Measurements from ENCODE around the gene HPDL. TPM values are rescaled to one million over a fixed set of nuclear protein-coding genes. Genes with fewer than 3 reads are reported as not detected.

Gene HPDL
- total RNA-seq, 1 donor from 2014 or later: 8.0 TPM

- peaks cover 20% of the 10 kb centered on the region for H3K4me1 Mint-ChIP-seq (ENCODE audit: unreplicated experiment)
- H3K27me3 Mint-ChIP-seq: no peaks in the 10 kb centered on the region
- no peak for DNase-seq (ENCODE audit: extremely low spot score, unreplicated experiment)
- no peak for TF ChIP-seq CTCF (conservative IDR thresholded peaks at IDR 0.05)
- H3K36me3 Mint-ChIP-seq: peaks cover 23% of the 10 kb centered on the region
- H3K4me3 Mint-ChIP-seq: peak overlapping the region; percentile 99
- H3K9me3 Mint-ChIP-seq: no peaks in the 10 kb centered on the region
- peak overlapping the region; percentile 96 for H3K27ac Mint-ChIP-seq
These were observed 14.2 kb downstream of the HPDL start for GRCh38 chr1:45340816-45341466.

GRCh38 chr1:45344499-45344898, 17.8 kb downstream of the HPDL start:
- TF ChIP-seq CTCF (conservative IDR thresholded peaks at IDR 0.05): no peak
- DNase-seq (ENCODE audit: extremely low spot score, unreplicated experiment): no peak
- Mint-ChIP-seq H3K36me3 (peaks cover 13% of the 10 kb centered on the region), H3K27me3 (no peaks in the 10 kb centered on the region), H3K4me1 (ENCODE audit: unreplicated experiment) (peaks cover 23% of the 10 kb centered on the region), H3K27ac (no peak overlapping the region), H3K9me3 (no peaks in the 10 kb centered on the region), H3K4me3 (no peak overlapping the region)

- Mint-ChIP-seq H3K36me3 (peaks cover 13% of the 10 kb centered on the region), H3K9me3 (no peaks in the 10 kb centered on the region), H3K27ac (no peak overlapping the region), H3K4me1 (ENCODE audit: unreplicated experiment) (peaks cover 23% of the 10 kb centered on the region), H3K27me3 (no peaks in the 10 kb centered on the region), H3K4me3 (no peak overlapping the region)
- DNase-seq (ENCODE audit: extremely low spot score, unreplicated experiment): no peak
- no peak for TF ChIP-seq CTCF (conservative IDR thresholded peaks at IDR 0.05)
These were observed 18.3 kb downstream of the HPDL start for GRCh38 chr1:45345014-45345413.

- DNase-seq (ENCODE audit: extremely low spot score, unreplicated experiment): no peak
- Mint-ChIP-seq H3K27me3 (no peaks in the 10 kb centered on the region), H3K27ac (no peak overlapping the region), H3K36me3 (peaks cover 9% of the 10 kb centered on the region), H3K9me3 (no peaks in the 10 kb centered on the region), H3K4me1 (ENCODE audit: unreplicated experiment) (peaks cover 18% of the 10 kb centered on the region), H3K4me3 (no peak overlapping the region)
- no peak for TF ChIP-seq CTCF (conservative IDR thresholded peaks at IDR 0.05)
These were observed 19.8 kb downstream of the HPDL start for GRCh38 chr1:45346473-45346872.

GRCh38 chr1:45348020-45348419, 21.3 kb downstream of the HPDL start:
- H3K27me3 Mint-ChIP-seq: no peaks in the 10 kb centered on the region
- DNase-seq (ENCODE audit: extremely low spot score, unreplicated experiment): no peak
- H3K4me1 Mint-ChIP-seq (ENCODE audit: unreplicated experiment): peaks cover 13% of the 10 kb centered on the region

More at GRCh38 chr1:45348020-45348419, 21.3 kb downstream of the HPDL start:
- H3K36me3 Mint-ChIP-seq: peaks cover 5% of the 10 kb centered on the region
- TF ChIP-seq CTCF (conservative IDR thresholded peaks at IDR 0.05): no peak
- H3K9me3 Mint-ChIP-seq: no peaks in the 10 kb centered on the region
- peak overlapping the region; percentile 57 for H3K27ac Mint-ChIP-seq
- peak overlapping the region; percentile 40 for H3K4me3 Mint-ChIP-seq
